Peyer's patch (tissue), 4 donors: ENCODE results near the gene GNB1L.

Experiments used
- POLR2A ChIP-seq, 2 donors: fragments of 450-650 bp; IDR thresholded peaks; one replicate each; pipeline ENCODE4 v1.5.1; 2017; ENCODE audit warnings: antibody characterized with exemption in 2 of 2, mild to moderate bottlenecking in 2 of 2, moderate library complexity in 2 of 2
- TF ChIP-seq, protein P1 (sequence below), 6 experiments: fragments of 450-650 bp in 4 of 6; fragments of 200-600 bp in 2 of 6; sonication (generic) in 1 of 6; IDR thresholded peaks; one replicate each; pipeline ENCODE4 v1.5.1; 2017 to 2019; ENCODE audit warnings: antibody characterized with exemption in 6 of 6, mild to moderate bottlenecking in 3 of 6, moderate library complexity in 1 of 6

DNA sequence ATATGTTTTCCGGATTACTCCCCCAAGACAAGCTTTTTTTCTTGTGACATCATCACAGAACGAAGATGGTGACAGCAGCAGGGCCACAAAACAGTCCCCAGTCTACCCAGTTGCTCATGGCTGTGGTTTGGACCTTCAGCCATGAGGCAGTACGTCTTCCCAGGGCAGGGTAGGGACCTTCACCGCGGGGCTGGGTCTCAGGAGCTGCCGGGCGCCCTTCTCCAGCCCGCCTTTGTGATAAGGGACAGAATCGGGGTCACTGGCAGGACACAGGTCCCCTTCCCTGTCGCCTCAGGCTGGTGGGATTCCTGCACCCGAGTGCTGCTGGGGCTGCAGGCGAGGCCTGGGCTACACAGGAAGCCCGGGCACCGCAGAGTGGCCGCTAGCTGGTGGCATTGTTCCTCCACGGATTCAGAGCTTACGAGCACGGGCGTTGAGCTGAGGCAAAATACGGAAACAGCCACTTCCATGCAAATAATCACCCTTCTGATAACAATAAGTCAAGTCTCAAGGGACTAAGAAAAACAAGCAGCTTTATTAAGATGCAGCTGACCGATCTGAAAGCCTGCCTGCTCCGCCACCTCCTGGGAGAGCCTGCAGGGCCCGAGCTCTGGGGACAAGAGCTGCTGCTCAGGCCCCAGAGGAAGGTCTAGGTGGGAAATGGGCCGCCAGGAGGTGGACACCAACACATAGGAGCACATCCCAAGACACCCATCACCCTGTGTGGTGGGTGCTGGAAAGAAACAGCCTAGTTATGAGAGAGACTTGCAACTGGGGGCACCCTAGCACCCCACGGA, 81.8 kb downstream of the GNB1L start:
- TF ChIP-seq, protein P1, sequence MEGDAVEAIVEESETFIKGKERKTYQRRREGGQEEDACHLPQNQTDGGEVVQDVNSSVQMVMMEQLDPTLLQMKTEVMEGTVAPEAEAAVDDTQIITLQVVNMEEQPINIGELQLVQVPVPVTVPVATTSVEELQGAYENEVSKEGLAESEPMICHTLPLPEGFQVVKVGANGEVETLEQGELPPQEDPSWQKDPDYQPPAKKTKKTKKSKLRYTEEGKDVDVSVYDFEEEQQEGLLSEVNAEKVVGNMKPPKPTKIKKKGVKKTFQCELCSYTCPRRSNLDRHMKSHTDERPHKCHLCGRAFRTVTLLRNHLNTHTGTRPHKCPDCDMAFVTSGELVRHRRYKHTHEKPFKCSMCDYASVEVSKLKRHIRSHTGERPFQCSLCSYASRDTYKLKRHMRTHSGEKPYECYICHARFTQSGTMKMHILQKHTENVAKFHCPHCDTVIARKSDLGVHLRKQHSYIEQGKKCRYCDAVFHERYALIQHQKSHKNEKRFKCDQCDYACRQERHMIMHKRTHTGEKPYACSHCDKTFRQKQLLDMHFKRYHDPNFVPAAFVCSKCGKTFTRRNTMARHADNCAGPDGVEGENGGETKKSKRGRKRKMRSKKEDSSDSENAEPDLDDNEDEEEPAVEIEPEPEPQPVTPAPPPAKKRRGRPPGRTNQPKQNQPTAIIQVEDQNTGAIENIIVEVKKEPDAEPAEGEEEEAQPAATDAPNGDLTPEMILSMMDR (IDR thresholded peaks at IDR 0.05), result no peak
- TF ChIP-seq POLR2A (IDR thresholded peaks at IDR 0.05), result no peak
